Measurements from ENCODE around the gene SUN3.

Gene SUN3, protein sequence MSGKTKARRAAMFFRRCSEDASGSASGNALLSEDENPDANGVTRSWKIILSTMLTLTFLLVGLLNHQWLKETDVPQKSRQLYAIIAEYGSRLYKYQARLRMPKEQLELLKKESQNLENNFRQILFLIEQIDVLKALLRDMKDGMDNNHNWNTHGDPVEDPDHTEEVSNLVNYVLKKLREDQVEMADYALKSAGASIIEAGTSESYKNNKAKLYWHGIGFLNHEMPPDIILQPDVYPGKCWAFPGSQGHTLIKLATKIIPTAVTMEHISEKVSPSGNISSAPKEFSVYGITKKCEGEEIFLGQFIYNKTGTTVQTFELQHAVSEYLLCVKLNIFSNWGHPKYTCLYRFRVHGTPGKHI

DNA sequence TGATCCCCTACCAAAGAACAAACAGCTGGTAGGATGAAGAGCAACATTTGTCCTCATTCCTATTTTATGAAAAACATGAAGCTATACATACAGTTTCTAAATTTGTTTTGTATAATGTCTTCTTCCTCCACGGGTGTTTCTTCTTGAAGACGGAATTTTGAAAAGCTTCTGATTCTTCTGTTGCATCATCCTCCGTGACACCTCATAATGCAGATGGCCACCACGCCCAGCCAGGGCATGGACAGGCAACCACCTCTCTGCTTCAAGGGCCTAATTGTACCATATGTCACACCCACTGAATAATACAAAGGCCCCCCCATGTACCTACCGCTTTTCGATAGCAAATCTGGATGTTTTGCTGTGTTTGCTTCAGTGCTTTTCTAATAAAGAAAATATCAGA is at the start of gene SUN3:
SUN3 (minus strand) TSS at position 170 of the 400 bp plus-strand sequence; CDS start at position 1, 169 bp downstream.
- DNase-seq = no peak

DNA sequence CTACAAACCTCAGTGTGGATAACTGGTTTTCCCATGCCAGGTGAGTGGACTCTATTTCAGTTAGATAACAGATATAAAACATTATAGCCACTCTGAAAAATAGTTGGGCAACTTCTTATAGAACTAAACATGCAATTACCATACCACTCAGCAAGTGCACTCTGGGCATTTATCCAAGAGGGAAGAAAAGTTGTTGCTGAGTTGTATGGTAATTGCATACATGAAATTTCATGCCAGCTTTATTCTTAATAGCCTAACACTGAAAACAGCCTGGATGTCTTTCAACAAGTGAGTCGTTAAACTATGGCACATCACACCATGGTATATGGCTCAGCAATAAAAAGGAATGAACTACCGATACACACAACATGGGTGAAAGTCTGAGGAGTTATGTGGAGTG is 49.6 kb upstream of the SUN3 start:
- DNase-seq = no peak

DNA sequence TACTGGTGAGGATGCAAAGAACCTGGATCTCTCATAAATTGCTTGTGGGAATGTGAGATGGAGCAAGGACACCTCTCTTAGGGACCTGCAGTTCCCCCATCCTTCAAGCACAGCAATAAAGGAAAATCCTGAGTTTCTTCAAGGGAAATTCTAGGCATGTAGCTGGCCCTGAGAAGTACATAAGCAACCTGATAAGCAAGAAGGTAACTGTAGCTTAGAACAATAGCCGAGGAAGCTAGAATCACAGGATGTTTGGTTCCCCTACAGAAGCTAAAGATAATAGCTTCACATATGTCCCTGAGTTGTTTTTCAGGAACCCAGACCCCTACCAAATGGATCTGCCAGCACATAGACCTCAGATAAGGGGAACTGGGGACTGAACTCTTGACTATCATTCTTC is 48.5 kb upstream of the SUN3 start:
- DNase-seq = no peak

DNA sequence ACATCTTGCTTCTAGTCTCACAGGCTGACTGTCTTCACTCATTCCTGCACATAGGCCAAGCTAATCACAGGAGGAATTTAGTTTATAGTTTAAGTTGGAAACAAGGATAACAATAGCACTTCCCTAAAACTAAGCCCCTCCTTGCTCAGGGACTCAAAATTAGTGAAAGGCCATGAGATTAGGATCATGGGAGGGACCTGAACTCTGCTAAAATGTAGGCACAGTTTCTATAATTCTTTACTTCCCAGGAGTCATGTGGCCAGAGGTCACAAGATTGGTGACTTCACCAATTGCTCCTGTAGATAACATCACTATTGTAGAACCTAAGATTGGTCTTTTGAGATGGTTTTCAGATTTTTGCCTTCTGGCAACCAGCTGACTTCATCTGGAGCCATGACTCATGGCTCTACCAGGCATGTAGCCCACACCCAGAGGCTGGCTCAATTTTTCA is 45.3 kb upstream of the SUN3 start:
- no peak for DNase-seq

DNA sequence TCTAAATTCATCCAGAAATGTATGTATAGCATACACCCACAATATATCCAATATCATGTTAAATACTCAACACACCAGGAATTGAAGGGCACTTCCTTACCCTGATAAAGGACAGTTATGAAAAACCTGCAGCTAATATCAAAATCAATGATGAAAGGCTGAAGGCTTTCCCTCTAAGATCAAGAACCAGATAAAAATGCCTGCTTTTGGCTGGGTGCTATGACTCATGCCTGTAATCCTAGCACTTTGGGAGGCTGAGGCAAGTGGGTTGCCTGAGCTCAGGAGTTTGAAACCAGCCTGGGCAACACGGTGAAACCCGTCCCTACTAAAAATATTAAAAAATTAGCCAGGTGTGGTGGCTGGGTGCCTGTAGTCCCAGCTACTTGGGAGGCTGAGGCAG is 38.6 kb upstream of the SUN3 start:
- no peak for DNase-seq

DNA sequence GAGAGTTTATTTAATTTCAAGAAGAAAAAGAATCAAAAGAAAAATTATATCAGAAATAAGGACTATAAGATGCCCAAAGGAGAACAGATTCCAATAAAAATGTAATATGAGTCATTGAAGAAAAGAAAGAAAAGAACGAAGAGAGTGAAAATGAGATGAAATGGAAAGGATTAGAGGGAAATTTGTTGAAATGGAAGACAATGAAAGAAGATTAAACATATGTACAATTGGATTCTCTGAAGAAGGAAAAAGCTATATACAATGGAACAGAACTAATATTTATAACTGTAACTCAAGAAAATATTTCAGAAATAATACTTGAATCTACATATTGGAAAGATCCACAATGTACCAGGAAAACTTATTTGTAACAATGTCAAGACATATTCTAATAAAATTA is 35.1 kb upstream of the SUN3 start:
- DNase-seq = no peak

DNA sequence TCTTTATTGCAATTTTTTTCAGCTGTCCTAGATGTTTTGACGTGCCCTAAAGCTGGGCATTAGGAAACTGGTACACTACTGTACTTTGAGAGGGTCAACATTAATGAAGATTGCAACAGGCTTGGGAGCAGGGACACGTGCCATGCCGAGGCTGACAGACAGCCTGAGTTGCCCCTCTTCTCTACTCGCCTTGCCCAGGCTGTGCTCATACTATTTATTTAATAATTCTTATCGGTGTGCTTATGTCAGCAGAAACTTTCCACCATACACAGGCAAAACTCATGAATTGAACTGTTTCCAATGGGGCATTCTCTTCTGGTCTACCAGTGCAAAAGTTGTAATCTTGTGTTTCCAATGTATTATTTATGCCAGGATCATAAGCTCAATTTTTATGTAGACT is 30.8 kb upstream of the SUN3 start:
- no peak for DNase-seq

DNA sequence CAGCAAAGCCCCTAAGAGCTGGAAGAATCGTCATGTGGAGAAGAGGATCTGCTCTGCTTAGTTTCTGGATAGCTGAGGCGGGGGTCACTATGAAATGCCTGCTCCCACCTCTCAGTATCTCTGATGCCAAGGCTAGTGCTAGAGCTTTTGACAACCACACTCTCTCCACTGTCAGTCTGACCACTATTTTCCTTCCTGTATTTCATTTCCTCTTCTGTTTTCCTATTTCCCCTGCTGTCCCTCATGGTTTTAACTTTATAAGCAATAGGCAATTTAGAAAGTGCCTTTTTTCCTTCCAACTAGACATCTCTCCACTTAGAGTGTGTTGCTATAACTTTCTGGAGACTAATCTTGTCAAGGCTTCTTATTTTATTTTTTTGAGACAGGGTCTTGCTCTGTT is 30.1 kb upstream of the SUN3 start:
- no peak for DNase-seq

DNA sequence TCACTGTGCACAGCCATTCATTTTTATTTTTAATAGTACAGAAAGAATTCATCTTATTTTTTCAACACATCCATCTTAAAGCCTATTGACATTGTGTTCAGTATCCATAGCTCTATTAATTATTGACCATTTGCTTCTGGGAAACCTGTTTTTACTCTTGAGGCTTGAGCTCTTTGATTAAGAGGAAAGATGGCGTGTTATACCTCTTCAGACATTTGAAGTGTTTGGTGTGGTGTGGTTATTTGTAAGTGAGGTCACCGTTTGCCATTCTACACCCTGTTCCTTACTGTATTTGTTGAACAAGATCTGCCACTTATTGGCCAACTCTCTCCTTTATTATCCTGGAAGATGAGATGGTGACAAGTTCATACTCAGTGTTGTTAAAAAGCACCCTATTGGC is 24.8 kb upstream of the SUN3 start:
- no peak for DNase-seq

DNA sequence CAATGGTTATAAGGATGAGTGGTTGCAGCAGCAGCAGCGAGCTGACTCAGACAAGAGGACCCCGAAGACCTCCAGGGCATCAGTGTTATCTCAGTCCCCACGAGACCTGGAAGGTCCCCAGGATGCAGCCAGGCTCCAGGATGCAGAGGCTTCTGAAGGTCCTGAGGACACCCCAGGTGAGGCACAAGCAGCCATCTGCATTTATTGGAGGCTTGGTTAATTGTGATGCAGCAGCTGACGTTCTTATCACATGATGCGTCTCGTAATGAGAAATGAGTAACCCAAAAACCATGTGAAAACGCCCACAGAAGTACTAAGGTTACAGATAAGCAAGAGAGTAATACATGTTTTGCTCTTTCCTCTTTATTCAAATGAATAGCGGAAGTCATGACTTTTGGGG is 23.8 kb upstream of the SUN3 start:
- no peak for DNase-seq

DNA sequence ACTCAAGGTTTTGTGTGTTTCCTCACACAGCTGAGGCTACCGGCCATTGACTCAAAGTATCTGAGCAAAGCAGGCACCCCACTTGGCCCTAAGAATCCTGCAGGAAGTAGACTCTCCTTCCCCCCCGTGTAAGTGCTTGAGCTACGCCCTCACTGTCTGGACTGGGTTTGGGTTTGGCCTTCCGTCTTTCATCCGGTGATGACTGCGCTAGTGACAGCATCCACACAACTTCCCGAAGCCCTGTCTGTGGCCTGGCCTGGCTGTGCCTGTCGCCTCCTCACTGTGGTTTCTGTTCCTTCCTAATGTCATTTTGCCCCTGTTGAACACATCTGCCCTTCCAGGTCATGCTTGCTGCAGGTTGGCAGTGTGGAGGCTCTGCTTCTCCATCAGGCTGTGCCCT is 20.9 kb upstream of the SUN3 start:
- no peak for DNase-seq

DNA sequence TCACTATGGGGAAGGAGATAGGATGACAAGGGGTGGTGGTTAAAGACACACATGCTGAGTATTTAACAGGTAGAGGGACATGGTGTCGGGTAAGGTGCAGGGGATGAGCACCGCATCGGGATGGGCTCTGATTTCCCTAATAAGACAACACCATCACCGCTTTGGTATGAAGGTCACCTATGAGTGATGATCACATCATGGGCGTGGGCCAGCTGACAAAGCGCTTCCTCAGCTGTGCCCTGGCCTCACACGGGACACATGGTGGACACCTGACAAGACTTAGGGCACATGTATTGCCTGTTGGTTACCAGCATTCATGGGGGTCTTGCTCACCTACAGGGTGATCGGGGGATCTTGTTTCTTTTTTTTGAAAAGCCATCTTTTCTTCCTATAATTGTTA is 19.2 kb upstream of the SUN3 start:
- DNase-seq = no peak

DNA sequence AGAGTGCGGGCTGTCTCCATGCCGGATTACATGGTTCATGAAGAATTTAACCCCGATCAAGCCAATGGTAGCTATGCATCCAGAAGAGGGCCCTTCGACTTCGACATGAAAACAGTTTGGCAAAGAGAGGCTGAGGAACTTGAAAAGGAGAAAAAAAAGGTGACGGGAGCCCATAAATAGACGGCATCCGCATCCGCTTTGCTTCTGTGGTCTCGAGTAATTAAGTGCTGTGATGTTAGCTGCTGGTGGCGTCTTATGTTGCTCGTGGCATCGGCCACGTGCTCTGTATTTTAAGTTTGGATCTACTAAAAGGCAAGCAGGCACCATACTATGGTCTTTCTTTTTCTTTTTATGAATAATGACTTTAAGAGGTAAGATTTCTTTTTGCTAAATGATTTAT is 17.6 kb upstream of the SUN3 start:
- DNase-seq = no peak

DNA sequence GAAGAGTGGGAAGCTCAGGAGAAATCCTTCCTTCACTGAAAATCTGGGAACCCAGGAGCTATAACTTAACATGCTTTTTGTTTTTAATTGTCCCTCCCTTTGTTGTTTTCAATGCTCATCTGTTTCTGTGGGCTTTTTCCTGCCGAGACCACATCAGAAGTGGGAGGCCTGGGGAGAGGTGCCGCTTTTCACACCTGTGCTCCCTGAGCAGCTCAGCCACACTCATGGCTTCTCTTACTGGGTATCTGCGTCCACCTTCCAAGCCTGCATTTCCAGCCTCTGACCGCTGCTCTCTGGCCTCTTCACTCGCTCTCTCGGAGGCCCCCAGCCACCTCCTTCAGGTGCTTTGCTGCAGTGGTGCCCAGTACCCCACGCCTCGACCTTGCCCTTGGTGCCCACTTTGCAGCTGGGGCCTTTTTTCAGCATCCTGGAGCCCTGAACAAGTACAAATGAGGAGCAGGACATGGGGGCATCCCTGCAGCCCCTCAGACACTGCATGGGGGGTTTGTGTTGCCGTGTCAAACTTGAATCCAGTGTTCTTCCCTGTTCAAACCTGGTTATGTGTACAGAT is 16.4 kb upstream of the SUN3 start:
- no peak for DNase-seq

DNA sequence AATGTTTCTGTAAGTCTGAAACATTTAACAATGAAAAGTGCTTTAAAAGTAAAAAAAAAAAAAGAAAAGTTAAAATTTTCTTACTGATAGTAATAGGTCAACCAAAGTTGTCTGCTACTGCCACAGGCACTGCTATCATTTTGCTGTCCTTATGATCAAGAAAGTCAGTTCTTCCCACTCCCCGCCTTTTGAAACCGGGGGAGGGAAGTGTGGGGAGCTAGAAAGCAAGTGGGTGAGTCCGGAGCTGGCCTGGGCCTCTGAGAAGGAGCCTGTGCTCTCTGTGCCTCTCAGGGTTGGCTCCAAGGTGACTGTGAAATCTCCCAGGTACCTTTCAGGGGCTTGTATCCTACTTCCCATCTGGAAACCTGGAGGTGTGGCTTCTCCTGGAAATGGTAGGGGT is 13.7 kb upstream of the SUN3 start:
- DNase-seq = no peak

DNA sequence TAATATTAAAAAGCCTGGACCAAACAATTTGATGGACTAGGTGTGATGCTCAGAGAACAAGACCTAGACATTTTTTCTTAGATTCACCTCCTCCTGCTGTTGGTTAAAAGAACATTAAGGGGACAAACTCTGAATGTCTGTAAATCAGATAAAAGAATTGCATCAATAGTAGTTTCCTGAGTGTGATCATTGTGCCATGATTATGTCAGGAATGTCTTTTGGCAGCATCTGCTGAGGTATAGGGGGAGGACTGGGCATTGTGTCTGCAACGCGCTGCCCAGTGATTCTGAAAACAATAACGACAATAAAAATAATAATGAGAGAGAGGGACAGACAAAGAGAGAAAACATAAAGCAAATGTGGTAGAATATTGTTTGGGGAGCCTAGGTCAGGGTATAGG is 13.3 kb upstream of the SUN3 start:
- no peak for DNase-seq

DNA sequence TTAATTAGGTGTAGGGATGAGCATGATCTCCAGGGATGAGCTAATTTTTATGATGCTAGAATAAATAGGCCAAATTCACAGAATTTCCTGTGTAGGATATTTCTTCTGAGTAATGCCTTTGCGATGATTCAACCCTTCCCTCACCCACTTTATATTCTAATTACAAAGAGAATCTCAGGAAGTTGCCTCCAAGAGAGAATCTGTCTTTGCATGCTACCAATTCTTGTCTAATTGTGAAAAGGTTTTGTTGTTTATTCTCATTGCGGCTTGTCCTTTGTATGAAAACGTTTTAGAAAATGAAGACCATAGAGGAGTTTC is 12.7 kb upstream of the SUN3 start:
- peak; percentile 33 for DNase-seq

DNA sequence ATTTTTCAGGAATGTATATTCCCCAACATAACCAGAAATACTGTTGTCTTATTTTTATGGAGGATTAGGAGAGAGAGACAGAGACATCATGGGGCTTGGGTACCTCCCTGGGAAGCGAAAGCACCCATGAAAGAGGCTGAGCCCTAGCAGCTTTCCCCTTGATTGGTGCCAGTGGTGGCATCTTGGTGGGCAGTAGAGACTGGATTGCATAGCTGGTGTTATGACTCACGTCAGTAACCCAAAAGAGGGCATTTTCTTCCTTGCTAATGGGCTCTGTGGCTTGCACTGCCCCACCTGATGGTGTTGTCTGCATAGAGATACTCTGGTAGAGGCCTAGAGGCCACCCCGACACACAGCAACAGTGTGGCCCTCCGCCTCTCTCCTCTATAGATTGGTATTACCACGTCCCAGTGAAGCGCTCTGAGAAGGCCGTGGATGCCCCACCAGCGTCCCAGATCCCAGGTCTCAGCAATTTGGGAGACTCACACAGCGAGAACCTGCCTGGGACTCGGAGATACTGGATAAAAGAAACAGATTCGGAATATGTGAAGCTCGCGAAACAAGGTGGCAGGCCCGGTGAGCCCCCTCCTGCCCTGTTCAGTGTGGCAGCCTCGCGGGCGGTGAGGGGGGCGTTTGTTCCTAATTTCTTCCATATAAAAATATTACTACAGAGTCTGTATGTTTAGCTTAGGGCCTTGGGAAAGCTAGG is 12.2 kb upstream of the SUN3 start:
- DNase-seq = no peak

DNA sequence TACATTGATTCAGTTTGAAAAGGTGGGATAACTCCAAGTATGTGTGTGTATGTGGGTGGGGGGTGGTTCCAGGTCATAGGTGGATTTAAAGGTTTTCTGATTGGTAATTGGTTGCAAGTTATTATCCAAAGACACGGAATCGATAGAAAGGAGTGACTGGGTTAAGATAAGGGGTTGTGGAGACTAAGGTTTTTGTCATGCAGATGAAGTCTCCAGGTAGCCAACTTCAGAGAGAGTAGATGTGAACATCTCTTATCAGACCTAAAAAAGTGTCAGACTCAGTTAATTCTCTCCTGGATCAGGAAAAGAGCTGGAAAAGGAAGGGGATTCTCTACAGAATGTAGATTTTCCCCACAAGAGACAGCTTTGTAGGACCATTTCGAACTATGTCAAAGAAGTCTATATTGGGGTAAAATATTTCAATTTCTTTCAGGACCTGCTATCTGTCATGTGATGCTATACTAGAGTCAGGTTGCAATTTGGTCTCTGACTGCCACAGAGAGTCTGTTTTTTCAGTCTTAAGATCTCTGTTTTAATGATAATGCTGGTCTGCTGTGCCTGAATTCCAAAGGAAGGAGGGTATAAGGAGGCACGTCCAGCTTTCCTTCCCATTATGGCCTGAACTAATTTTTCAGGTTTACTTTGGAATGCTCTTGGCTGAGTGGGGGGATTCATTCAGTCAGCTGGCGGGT is 10.1 kb upstream of the SUN3 start:
- no peak for DNase-seq

DNA sequence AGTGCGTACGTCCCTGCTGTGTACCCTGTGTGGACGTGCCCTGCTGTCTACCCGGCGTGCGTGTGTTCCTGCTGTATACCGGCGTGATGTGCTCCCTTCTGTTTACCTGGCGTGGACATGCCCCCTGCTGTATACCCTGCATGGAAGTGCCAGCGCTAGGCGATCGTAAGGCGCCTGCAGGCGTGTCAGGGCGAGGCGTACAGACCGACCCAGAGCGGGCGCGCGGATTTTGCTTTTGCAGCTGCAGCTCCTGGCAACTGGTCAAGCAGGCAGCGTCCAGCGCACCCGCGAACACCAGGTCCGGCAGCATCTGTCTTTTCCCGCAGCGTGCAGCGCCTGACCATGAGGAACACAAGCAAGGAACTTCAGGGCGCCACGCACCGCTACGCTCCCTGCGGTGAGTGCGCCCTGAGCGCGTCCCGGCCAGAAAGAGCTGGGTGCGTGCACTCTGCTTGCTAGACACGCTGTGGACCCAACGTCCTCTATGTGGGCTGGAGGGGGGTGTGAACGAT is 7.1 kb upstream of the SUN3 start:
- no peak for DNase-seq

DNA sequence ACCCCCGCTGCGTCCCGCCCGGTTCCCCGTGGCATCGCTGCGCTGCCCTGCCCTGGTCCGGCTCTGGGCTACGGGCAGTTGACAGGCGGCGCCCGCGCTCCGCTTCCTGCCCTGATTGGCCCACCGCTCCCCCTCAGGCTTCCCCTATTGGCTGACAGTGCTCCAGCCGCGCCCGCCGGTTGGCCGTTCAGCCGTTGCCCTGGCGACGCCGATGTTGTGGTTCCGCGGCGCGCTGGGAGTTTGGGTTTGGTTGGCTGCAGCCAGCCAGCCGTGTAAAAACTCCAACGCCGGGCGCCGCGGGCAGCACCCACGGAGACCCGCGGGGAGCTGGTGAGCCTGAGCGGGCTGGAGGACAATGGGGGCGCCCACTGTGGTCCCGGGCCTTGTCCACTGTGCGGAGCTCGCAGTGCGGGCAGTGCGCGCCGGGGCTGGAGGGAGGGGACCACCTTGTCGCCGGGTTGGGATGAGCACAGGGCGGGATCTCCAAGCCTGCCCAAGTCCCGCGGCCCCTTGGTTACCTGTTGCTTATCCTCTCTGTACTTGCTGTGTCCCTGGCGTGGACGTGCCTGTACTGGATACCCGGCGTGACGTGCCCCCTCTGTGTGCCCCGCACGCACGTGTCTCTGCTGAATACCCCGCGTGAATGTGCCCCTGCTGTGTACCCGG is 6.5 kb upstream of the SUN3 start, which contains the start of gene C7orf57:
C7orf57 (plus strand) TSS at position 243 of the 666 bp plus-strand sequence. CDS start 766 bp downstream, outside the sequence.
- DNase-seq = peak; percentile 82

DNA sequence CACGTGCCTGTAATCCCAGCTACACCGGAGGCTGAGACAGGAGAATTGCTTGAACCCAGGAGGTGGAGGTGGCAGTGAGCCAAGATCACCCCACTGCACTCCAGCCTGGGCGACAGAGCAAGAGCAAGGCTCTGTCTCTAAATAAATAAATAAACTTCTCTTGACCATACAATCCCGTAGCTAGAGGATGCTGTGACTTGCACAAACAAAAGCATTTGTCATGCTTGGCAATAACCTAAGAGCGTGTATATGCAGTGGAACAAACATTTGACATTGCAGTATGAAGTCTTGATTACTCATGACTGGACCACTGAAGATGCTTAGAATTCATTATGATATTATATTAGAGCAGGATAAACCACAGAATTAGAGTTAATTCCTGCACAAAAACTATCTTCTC is 5.0 kb upstream of the SUN3 start:
- no peak for DNase-seq

DNA sequence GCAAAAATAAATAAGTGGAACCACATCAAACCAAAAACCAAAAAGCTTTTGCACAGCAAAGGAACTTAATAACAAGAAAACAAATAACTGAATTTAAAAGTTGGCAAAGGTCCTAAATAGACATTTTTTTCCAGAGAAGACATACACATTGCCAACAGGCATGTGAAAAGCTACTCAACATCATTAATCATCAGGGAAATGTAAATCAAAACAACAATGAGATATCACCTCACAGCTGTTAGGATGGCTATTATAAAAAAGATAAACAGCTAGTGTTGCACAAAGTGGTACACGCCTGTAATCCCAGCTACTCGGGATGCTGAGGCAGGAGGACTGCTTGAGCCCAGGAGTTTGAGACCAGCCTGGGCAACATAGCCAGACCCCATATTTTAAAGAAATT is 2.2 kb upstream of the SUN3 start:
- DNase-seq = no peak

All from kidney glomerular epithelial cell (primary cell).